Spleen (tissue), 7 donors: Measurements from ENCODE around the gene OR7G2.
"Not testable (repeated sequence)": the region's sequence is repeated elsewhere in the genome, so short reads cannot be mapped to it uniquely, and the experiment has no call there.

Experiments used
- CTCF ChIP-seq, 11 experiments: fragments of 200-600 bp in 7 of 11; fragments of 450-650 bp in 4 of 11; sonication (generic) in 4 of 11; IDR thresholded peaks in 8 of 11; conservative IDR thresholded peaks in 3 of 11; 1 replicate in 7 of 11; 2 replicates in 4 of 11; pipeline versions ENCODE4 v1.4.0 to v1.8.0; 2016 to 2021; ENCODE audit warnings: antibody characterized with exemption in 11 of 11, inconsistent platforms in 4 of 11, mild to moderate bottlenecking in 1 of 11
- POLR2A ChIP-seq, 3 donors: fragments of 450-650 bp; IDR thresholded peaks; one replicate each; pipeline ENCODE4 v1.5.1; 2017; ENCODE audit warnings: antibody characterized with exemption in 3 of 3, mild to moderate bottlenecking in 1 of 3
- POLR2AphosphoS5 ChIP-seq, 3 donors: sonication (generic); formaldehyde crosslinking; IDR thresholded peaks; one replicate each; pipeline ENCODE4 v1.5.1; 2017; ENCODE audit warnings: antibody characterized with exemption in 3 of 3
- donor health status: DM: no; HTN: no; CAD: no; lungs with moderate emphysema.
- donor health status: DM: no; HTN: no; CAD: no.
- donor health status: DM: no; HTN: no; CAD: no.

- not testable (repeated sequence) for TF ChIP-seq CTCF (IDR thresholded peaks at IDR 0.05 in 8 of 11, conservative IDR thresholded peaks at IDR 0.05 in 3 of 11); POLR2A (IDR thresholded peaks at IDR 0.05); POLR2AphosphoS5 (IDR thresholded peaks at IDR 0.05)
Measured at GRCh38 chr19:9056131-9056530, 51.1 kb downstream of the OR7G2 start.
